ENCODE results near the gene SLC26A5. TPM values are rescaled to one million over a fixed set of nuclear protein-coding genes. Genes with fewer than 3 reads are reported as not detected.

SLC26A5 gene
- total RNA-seq, 4 donors from 2014 or later: 1.9 to 4.0 (median 3.5) TPM

GRCh38 chr7:103369432-103369831, 76.6 kb downstream of the SLC26A5 start:
- Histone ChIP-seq H3K36me3 (peaks cover 42 to 53% of the 10 kb centered on the region in 2 donors), H3K9me3 (no peaks in the 10 kb centered on the region), H3K27ac (no peak overlapping the region), H3K27me3 (no peaks in the 10 kb centered on the region), H3K4me3 (replicated peaks in 1 of 3) (no peak overlapping the region), H3K4me1 (no peaks in the 10 kb centered on the region)
- intact Hi-C loops (cut with DNase I): no loop called here
- WGBS, 2 donors: 96 to 97% methylated on average over 5 of the region's 5 CpGs
- TF ChIP-seq, protein P1, sequence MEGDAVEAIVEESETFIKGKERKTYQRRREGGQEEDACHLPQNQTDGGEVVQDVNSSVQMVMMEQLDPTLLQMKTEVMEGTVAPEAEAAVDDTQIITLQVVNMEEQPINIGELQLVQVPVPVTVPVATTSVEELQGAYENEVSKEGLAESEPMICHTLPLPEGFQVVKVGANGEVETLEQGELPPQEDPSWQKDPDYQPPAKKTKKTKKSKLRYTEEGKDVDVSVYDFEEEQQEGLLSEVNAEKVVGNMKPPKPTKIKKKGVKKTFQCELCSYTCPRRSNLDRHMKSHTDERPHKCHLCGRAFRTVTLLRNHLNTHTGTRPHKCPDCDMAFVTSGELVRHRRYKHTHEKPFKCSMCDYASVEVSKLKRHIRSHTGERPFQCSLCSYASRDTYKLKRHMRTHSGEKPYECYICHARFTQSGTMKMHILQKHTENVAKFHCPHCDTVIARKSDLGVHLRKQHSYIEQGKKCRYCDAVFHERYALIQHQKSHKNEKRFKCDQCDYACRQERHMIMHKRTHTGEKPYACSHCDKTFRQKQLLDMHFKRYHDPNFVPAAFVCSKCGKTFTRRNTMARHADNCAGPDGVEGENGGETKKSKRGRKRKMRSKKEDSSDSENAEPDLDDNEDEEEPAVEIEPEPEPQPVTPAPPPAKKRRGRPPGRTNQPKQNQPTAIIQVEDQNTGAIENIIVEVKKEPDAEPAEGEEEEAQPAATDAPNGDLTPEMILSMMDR (IDR thresholded peaks at IDR 0.05): no peak
- TF ChIP-seq POLR2A (IDR thresholded peaks at IDR 0.05): no peak
- no peak for DNase-seq

GRCh38 chr7:103349805-103350204, 96.2 kb downstream of the SLC26A5 start:
- no peak for DNase-seq
- Histone ChIP-seq H3K4me3 (replicated peaks in 1 of 3) (no peak overlapping the region), H3K27me3 (no peaks in the 10 kb centered on the region), H3K9me3 (no peaks in the 10 kb centered on the region), H3K27ac (no peak overlapping the region), H3K4me1 (peaks cover 26 to 27% of the 10 kb centered on the region in 2 donors), H3K36me3 (peaks cover 0 to 5% of the 10 kb centered on the region in 2 donors)
- WGBS, 2 donors: 42 to 63% methylated on average over 1 of the region's 1 CpG
- TF ChIP-seq POLR2A (IDR thresholded peaks at IDR 0.05): no peak
- TF ChIP-seq, protein P1 (IDR thresholded peaks at IDR 0.05): no peak
- intact Hi-C loops (cut with DNase I): no loop called here

DNA sequence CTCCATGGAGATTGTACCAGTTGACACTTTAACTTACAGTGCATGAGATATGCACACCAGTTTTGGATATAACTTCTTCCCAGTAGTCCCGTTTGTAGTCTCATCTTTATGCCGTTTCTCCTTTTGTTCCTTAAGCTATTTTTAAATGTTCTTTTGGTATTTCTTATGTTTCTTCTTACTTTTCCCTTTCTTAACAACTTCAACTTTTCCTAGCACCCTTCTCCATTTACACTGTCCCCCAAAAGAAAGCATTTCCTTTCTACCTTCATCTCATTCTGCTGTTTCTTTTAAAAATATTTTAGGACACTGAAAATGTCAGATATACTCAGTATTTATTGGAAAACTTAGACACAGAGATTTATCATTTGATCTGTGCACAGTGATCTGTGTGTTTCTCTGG, 97.0 kb downstream of the SLC26A5 start:
- Histone ChIP-seq H3K9me3 (no peaks in the 10 kb centered on the region), H3K36me3 (no peaks in the 10 kb centered on the region), H3K4me3 (replicated peaks in 1 of 3) (no peak overlapping the region), H3K4me1 (peaks cover 27% of the 10 kb centered on the region in 2 donors), H3K27ac (peak overlapping the region in 1 of 3 donors; percentile 88), H3K27me3 (no peaks in the 10 kb centered on the region)
- TF ChIP-seq POLR2A (IDR thresholded peaks at IDR 0.05): no peak
- TF ChIP-seq, protein P1 (IDR thresholded peaks at IDR 0.05): no peak
- intact Hi-C loops (cut with DNase I): no loop called here
- WGBS, 2 donors: 46 to 54% methylated on average over 2 of the region's 2 CpGs
- no peak for DNase-seq

DNA sequence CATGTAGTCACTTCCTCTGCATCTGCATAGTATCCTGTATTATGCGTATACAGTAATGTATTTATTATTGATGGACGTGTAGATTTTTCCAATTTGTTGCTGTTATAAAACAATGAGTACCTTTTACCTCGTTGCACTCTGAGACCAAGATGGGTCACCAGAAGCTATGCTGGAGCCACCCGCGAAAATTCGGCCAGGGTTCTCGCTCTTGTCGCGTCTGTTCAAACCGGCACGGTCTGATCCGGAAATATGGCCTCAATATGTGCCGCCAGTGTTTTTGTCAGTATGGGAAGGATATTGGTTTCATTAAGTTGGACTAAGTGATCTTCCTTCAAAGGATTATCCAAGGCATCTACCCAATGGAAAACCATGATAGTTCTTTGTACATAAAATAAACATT, 97.6 kb downstream of the SLC26A5 start:
- peak overlapping the region in 1 of 3 donors; percentile 88 for H3K27ac ChIP-seq
- H3K27me3 ChIP-seq: no peaks in the 10 kb centered on the region
- no peaks in the 10 kb centered on the region for H3K36me3 ChIP-seq
- H3K4me1 ChIP-seq: peaks cover 30 to 32% of the 10 kb centered on the region in 2 donors
- DNase-seq: no peak
- H3K4me3 ChIP-seq (replicated peaks in 1 of 3): peak overlapping the region in 2 of 3 donors; percentile 32 to 71
- no peak for TF ChIP-seq POLR2A (IDR thresholded peaks at IDR 0.05)
- TF ChIP-seq, protein P1 (IDR thresholded peaks at IDR 0.05): no peak
- intact Hi-C loops (cut with DNase I): no loop called here
- no peaks in the 10 kb centered on the region for H3K9me3 ChIP-seq
- 11 to 18% methylated on average over 13 of the region's 13 CpGs for WGBS, 2 donors

DNA sequence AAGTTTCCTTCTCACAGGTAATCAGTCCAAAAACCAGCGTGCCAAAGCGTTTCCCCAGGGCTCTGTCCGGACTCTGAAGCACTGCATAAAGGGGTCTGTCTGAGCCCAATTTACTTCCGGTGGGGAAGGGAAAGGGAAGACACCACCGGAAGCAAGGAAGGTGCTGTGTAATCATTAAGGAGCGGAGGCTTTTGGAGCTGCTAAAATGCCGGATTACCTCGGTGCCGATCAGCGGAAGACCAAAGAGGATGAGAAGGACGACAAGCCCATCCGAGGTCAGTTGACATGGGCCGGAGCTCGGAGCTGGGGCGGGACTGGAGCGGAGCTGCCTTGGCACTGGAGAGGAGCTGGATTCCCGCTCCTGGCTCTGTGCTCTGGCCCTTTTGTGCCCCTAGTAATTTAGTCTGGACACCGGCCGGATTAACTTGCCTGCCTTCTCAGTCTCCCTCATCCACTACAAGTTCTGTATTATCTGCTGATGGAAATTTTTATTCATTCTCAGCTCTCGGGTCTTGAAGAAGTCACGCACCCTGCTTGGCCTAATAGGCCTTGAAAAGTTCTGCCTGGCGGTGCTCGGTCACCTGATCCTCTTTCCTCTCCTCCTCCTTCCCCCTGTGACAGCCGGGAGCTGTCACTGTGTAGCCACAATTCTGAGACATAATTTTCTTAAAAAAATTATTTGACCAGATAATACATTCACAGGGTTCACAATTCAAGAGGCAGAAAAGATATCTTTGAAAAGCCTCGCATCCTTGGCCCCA, 98.3 kb downstream of the SLC26A5 start, which contains the start of gene PSMC2:
TSS of gene PSMC2 (plus strand) at position 137 of the 761 bp plus-strand sequence. CDS start at position 206, 69 bp downstream.
- H3K4me3 ChIP-seq (replicated peaks in 1 of 3): peak within 1 kb of the TSS; percentile 27 to 71 (median 32)
- H3K9me3 ChIP-seq: no peaks in the 10 kb centered on the region
- DNase-seq: peak; percentile 74 to 83
- H3K27me3 ChIP-seq: no peaks in the 10 kb centered on the region
- H3K36me3 ChIP-seq: no peaks in the 10 kb centered on the region
- WGBS, 2 donors: 0 to 1% methylated on average over 24 to 25 of the region's 25 CpGs
- peak within 1 kb of the TSS; percentile 34 to 88 (median 79) for H3K27ac ChIP-seq
- peaks cover 37 to 39% of the 10 kb centered on the region in 2 donors for H3K4me1 ChIP-seq
- intact Hi-C loops (cut with DNase I): no loop called here
- peak in 1 of 2 donors; percentile 52 for TF ChIP-seq POLR2A (IDR thresholded peaks at IDR 0.05)
- TF ChIP-seq, protein P1 (IDR thresholded peaks at IDR 0.05): peak in 1 of 6 experiments; percentile 7
